Thyroid gland (tissue), 4 donors: ENCODE measurements around the gene TST. TPM values are rescaled to one million over a fixed set of nuclear protein-coding genes. Genes with fewer than 3 reads are reported as not detected.
A peak's percentile ranks its signal among the peaks of the same experiment; 100 is the strongest.

ENCODE experiments used
- DNase-seq, 2 donors: peaks; one replicate each; pipeline ENCODE4 v3.0.0-alpha.2; 2019
- H3K27ac ChIP-seq, 3 donors: fragments of 200-600 bp; sonication (generic); 1 replicate in 2 of 3; 2 replicates in 1 of 3; pipeline ENCODE4 v1.5.1; 2016 to 2019; ENCODE audit warnings: mild to moderate bottlenecking in 1 of 3, moderate library complexity in 1 of 3
- H3K27me3 ChIP-seq: fragments of 200-600 bp; sonication (generic); one replicate; pipeline ENCODE4 v1.5.1; 2019
- H3K36me3 ChIP-seq, 2 donors: fragments of 200-600 bp; sonication (generic); one replicate each; pipeline ENCODE4 v1.5.1; 2016 to 2019
- H3K4me1 ChIP-seq, 2 donors: fragments of 200-600 bp; sonication (generic); one replicate each; pipeline ENCODE4 v1.5.1; 2017 to 2019
- H3K4me3 ChIP-seq, 3 donors: fragments of 200-600 bp; sonication (generic); replicated peaks in 1 of 3; 1 replicate in 2 of 3; 2 replicates in 1 of 3; pipeline ENCODE4 v1.5.1; 2016; ENCODE audit warnings: mild to moderate bottlenecking in 1 of 3
- H3K9me3 ChIP-seq: fragments of 200-600 bp; sonication (generic); one replicate; pipeline ENCODE4 v1.5.1; 2017
- CTCF ChIP-seq, 6 experiments: fragments of 200-600 bp in 3 of 6; fragments of 450-650 bp in 3 of 6; sonication (generic) in 3 of 6; IDR thresholded peaks; one replicate each; pipeline ENCODE4 v1.5.1; 2016 to 2019; ENCODE audit warnings: antibody characterized with exemption in 6 of 6, mild to moderate bottlenecking in 2 of 6, inconsistent platforms in 1 of 6, moderate library complexity in 1 of 6
- POLR2A ChIP-seq, 2 donors: fragments of 450-650 bp; IDR thresholded peaks; one replicate each; pipeline ENCODE4 v1.6.1; 2017; ENCODE audit warnings: antibody characterized with exemption in 2 of 2, mild to moderate bottlenecking in 2 of 2, moderate library complexity in 1 of 2
- WGBS, 2 donors: methylation state at CpG; one replicate each; pipeline ENCODE4 v1.1.5; 2017; 5-methylcytosine and 5-hydroxymethylcytosine counted together
- intact Hi-C: fragments of 100-400 bp; cut with DNase I; formaldehyde crosslinking; loops from one replicate; pipeline ENCODE4 v1.15.1; 2023
- total RNA-seq, 4 donors: library from RNA; depleted of rRNA; stranded (reverse); fragments of >200 nt; gene quantifications; one replicate each; pipeline ENCODE4 v1.2.3, GENCODE V29; 2016

The TST gene
- total RNA-seq, 4 donors from 2014 or later: 35.7 to 51.2 (median 37.8) TPM

- Histone ChIP-seq H3K4me1 (peaks cover 20 to 37% of the 10 kb centered on the region in 2 donors), H3K27me3 (no peaks in the 10 kb centered on the region), H3K9me3 (no peaks in the 10 kb centered on the region), H3K27ac (no peak overlapping the region), H3K36me3 (no peaks in the 10 kb centered on the region), H3K4me3 (no peak overlapping the region)
- TF ChIP-seq POLR2A (IDR thresholded peaks at IDR 0.05) (no peak), CTCF (IDR thresholded peaks at IDR 0.05) (no peak)
- WGBS, 2 donors: 74 to 78% methylated on average over 10 to 12 of the region's 12 CpGs
- intact Hi-C loops: no loop called here
- DNase-seq: no peak
Observed at GRCh38 chr22:37014835-37015586, 4.2 kb downstream of the TST start.

- no peak for DNase-seq
- intact Hi-C loops: no loop called here
- WGBS, 2 donors: 86 to 88% methylated on average over 3 to 4 of the region's 4 CpGs
- Histone ChIP-seq H3K27ac (no peak overlapping the region), H3K4me3 (no peak overlapping the region), H3K27me3 (no peaks in the 10 kb centered on the region), H3K9me3 (no peaks in the 10 kb centered on the region), H3K4me1 (peaks cover 20 to 39% of the 10 kb centered on the region in 2 donors), H3K36me3 (no peaks in the 10 kb centered on the region)
- TF ChIP-seq CTCF (IDR thresholded peaks at IDR 0.05): no peak
Observed at GRCh38 chr22:37014415-37014806, 4.8 kb downstream of the TST start.

GRCh38 chr22:37012956-37013355 lies 6.3 kb downstream of the TST start:
- Histone ChIP-seq H3K27ac (peak overlapping the region in 1 of 3 donors; percentile 63), H3K27me3 (no peaks in the 10 kb centered on the region), H3K36me3 (no peaks in the 10 kb centered on the region), H3K4me1 (peaks cover 13 to 32% of the 10 kb centered on the region in 2 donors), H3K9me3 (no peaks in the 10 kb centered on the region), H3K4me3 (no peak overlapping the region)
- WGBS, 2 donors: 86% methylated on average over 10 of the region's 10 CpGs
- TF ChIP-seq CTCF (IDR thresholded peaks at IDR 0.05) (no peak), POLR2A (IDR thresholded peaks at IDR 0.05) (no peak)
- intact Hi-C loops: no loop called here
- DNase-seq: no peak

GRCh38 chr22:37012262-37012904 lies 6.9 kb downstream of the TST start:
- DNase-seq: peak; percentile 67 to 68
- peak overlapping the region in 2 of 3 donors; percentile 46 to 63 for H3K27ac ChIP-seq
- no peaks in the 10 kb centered on the region for H3K27me3 ChIP-seq
- H3K4me3 ChIP-seq: no peak overlapping the region
- intact Hi-C loops: no loop called here
- no peaks in the 10 kb centered on the region for H3K36me3 ChIP-seq
- 68 to 75% methylated on average over 8 to 9 of the region's 9 CpGs for WGBS, 2 donors
- TF ChIP-seq CTCF (IDR thresholded peaks at IDR 0.05): no peak
- H3K9me3 ChIP-seq: no peaks in the 10 kb centered on the region
- H3K4me1 ChIP-seq: peaks cover 12 to 27% of the 10 kb centered on the region in 2 donors

- Histone ChIP-seq H3K27ac (peak overlapping the region in 2 of 3 donors; percentile 46 to 63), H3K4me1 (peaks cover 12 to 24% of the 10 kb centered on the region in 2 donors)
- 97% methylated on average over 3 of the region's 3 CpGs for WGBS, 2 donors
Observed at GRCh38 chr22:37011472-37011871, 7.8 kb downstream of the TST start.

More at GRCh38 chr22:37011472-37011871, 7.8 kb downstream of the TST start:
- no peaks in the 10 kb centered on the region for H3K36me3 ChIP-seq
- H3K4me3 ChIP-seq: no peak overlapping the region
- H3K27me3 ChIP-seq: no peaks in the 10 kb centered on the region
- intact Hi-C loops: no loop called here
- H3K9me3 ChIP-seq: no peaks in the 10 kb centered on the region
- TF ChIP-seq POLR2A (IDR thresholded peaks at IDR 0.05): no peak
- no peak for TF ChIP-seq CTCF (IDR thresholded peaks at IDR 0.05)
- no peak for DNase-seq
